Effector memory CD4-positive, alpha-beta T cell (primary cell): ENCODE measurements around the gene OSBPL5.
A peak's percentile ranks its signal among the peaks of the same experiment; 100 is the strongest.

Experiments used
- DNase-seq, 3 donors: peaks; one replicate each; pipeline ENCODE4 v3.0.0-alpha.2; 2020
- H3K27ac ChIP-seq: 2 replicates; pipeline ENCODE4 v1.7.0; 2013; ENCODE audit warnings: mild to moderate bottlenecking, low read length, moderate library complexity; ENCODE audit not compliant: insufficient read depth, poor library complexity, severe bottlenecking
- H3K27me3 ChIP-seq: replicated peaks from 2 replicates; pipeline ENCODE4 v1.7.0; 2013; ENCODE audit warnings: mild to moderate bottlenecking, low read length; ENCODE audit not compliant: insufficient read depth, control insufficient read depth, poor library complexity, severe bottlenecking
- H3K36me3 ChIP-seq: 2 replicates; pipeline ENCODE4 v1.7.0; 2013; ENCODE audit warnings: mild to moderate bottlenecking, low read length, moderate library complexity; ENCODE audit not compliant: control insufficient read depth, insufficient read depth
- H3K4me1 ChIP-seq: 2 replicates; pipeline ENCODE4 v1.7.0; 2013; ENCODE audit warnings: low read length, mild to moderate bottlenecking; ENCODE audit not compliant: control insufficient read depth, insufficient read depth, poor library complexity, severe bottlenecking
- H3K4me3 ChIP-seq: 2 replicates; pipeline ENCODE4 v1.7.0; 2013; ENCODE audit warnings: low read length, low read depth, mild to moderate bottlenecking; ENCODE audit not compliant: insufficient read depth, poor library complexity, severe bottlenecking
- H3K9me3 ChIP-seq: 2 replicates; pipeline ENCODE4 v1.7.0; 2013; ENCODE audit warnings: mild to moderate bottlenecking, low read length, moderate library complexity; ENCODE audit not compliant: control insufficient read depth

OSBPL5 gene

GRCh38 chr11:3051196-3052108 lies 113.7 kb downstream of the OSBPL5 start:
- Histone ChIP-seq H3K36me3 (peaks cover 16% of the 10 kb centered on the region), H3K27ac (peak overlapping the region; percentile 71), H3K9me3 (no peaks in the 10 kb centered on the region), H3K4me3 (no peak overlapping the region), H3K27me3 (no peaks in the 10 kb centered on the region), H3K4me1 (peaks cover 28% of the 10 kb centered on the region)
- DNase-seq, result no peak

- Histone ChIP-seq H3K27ac (peak overlapping the region; percentile 71), H3K9me3 (no peaks in the 10 kb centered on the region), H3K36me3 (peaks cover 23% of the 10 kb centered on the region), H3K4me1 (peaks cover 20% of the 10 kb centered on the region), H3K4me3 (no peak overlapping the region), H3K27me3 (no peaks in the 10 kb centered on the region)
- no peak for DNase-seq
Measured at GRCh38 chr11:3050386-3051195, 114.5 kb downstream of the OSBPL5 start.

- no peak overlapping the region for H3K4me3 ChIP-seq
- H3K27ac ChIP-seq, result peak overlapping the region; percentile 71
- H3K9me3 ChIP-seq, result no peaks in the 10 kb centered on the region
- peak; percentile 65 to 74 (median 74) for DNase-seq
- no peaks in the 10 kb centered on the region for H3K27me3 ChIP-seq
- H3K36me3 ChIP-seq, result peaks cover 30% of the 10 kb centered on the region
- peaks cover 16% of the 10 kb centered on the region for H3K4me1 ChIP-seq
Measured at GRCh38 chr11:3049430-3050243, 115.5 kb downstream of the OSBPL5 start.

GRCh38 chr11:3047637-3048036 lies 117.5 kb downstream of the OSBPL5 start:
- Histone ChIP-seq H3K4me3 (no peak overlapping the region), H3K9me3 (no peaks in the 10 kb centered on the region), H3K27me3 (no peaks in the 10 kb centered on the region), H3K27ac (no peak overlapping the region), H3K36me3 (peaks cover 30% of the 10 kb centered on the region), H3K4me1 (peaks cover 15% of the 10 kb centered on the region)
- DNase-seq, result no peak

- Histone ChIP-seq H3K4me3 (no peak overlapping the region), H3K9me3 (no peaks in the 10 kb centered on the region), H3K27ac (no peak overlapping the region), H3K36me3 (peaks cover 32% of the 10 kb centered on the region), H3K4me1 (peaks cover 15% of the 10 kb centered on the region), H3K27me3 (no peaks in the 10 kb centered on the region)
- DNase-seq, result no peak
Measured at GRCh38 chr11:3046641-3047040, 118.5 kb downstream of the OSBPL5 start.

GRCh38 chr11:3046190-3046589 lies 118.9 kb downstream of the OSBPL5 start:
- Histone ChIP-seq H3K27ac (no peak overlapping the region), H3K9me3 (no peaks in the 10 kb centered on the region), H3K27me3 (no peaks in the 10 kb centered on the region), H3K4me3 (no peak overlapping the region), H3K4me1 (peaks cover 15% of the 10 kb centered on the region), H3K36me3 (peaks cover 36% of the 10 kb centered on the region)
- DNase-seq, result no peak

- Histone ChIP-seq H3K27ac (no peak overlapping the region), H3K36me3 (peaks cover 45% of the 10 kb centered on the region), H3K27me3 (no peaks in the 10 kb centered on the region), H3K4me1 (peaks cover 8% of the 10 kb centered on the region), H3K4me3 (no peak overlapping the region), H3K9me3 (no peaks in the 10 kb centered on the region)
- no peak for DNase-seq
Measured at GRCh38 chr11:3044915-3045314, 120.2 kb downstream of the OSBPL5 start.

GRCh38 chr11:3044004-3044403 lies 121.1 kb downstream of the OSBPL5 start:
- Histone ChIP-seq H3K4me1 (no peaks in the 10 kb centered on the region), H3K4me3 (no peak overlapping the region), H3K27ac (no peak overlapping the region), H3K9me3 (no peaks in the 10 kb centered on the region), H3K27me3 (no peaks in the 10 kb centered on the region), H3K36me3 (peaks cover 51% of the 10 kb centered on the region)
- DNase-seq, result no peak

- no peak for DNase-seq
- Histone ChIP-seq H3K4me3 (no peak overlapping the region), H3K9me3 (no peaks in the 10 kb centered on the region), H3K27me3 (no peaks in the 10 kb centered on the region), H3K36me3 (peaks cover 57% of the 10 kb centered on the region), H3K27ac (no peak overlapping the region), H3K4me1 (no peaks in the 10 kb centered on the region)
Measured at GRCh38 chr11:3043315-3043871, 121.7 kb downstream of the OSBPL5 start.
